Subcutaneous adipose tissue (tissue), 4 donors: Measurements from ENCODE around the gene ZNF630. TPM values are rescaled to one million over a fixed set of nuclear protein-coding genes. Genes with fewer than 3 reads are reported as not detected.

Source experiments
- CTCF ChIP-seq: fragments of 450-650 bp; IDR thresholded peaks from one replicate; pipeline ENCODE4 v1.5.1; 2016; ENCODE audit warnings: low read depth, mild to moderate bottlenecking, control low read depth, antibody characterized with exemption, moderate library complexity
- total RNA-seq, 4 donors: library from RNA; depleted of rRNA; stranded (reverse); fragments of >200 nt; gene quantifications; one replicate each; pipeline ENCODE4 v1.1.0, GENCODE V29; 2016

The ZNF630 gene
- total RNA-seq, 4 donors from 2014 or later: 0.65 to 4.0 (median 2.8) TPM

- no peak for TF ChIP-seq CTCF
Measured at GRCh38 chrX:48083212-48083611, 11.8 kb upstream of the ZNF630 start.

GRCh38 chrX:48076343-48076742 lies 4.9 kb upstream of the ZNF630 start:
- no peak for TF ChIP-seq CTCF

- no peak for TF ChIP-seq CTCF
Measured at GRCh38 chrX:48071986-48072605, 656 bp upstream of the ZNF630 start.

- no peak for TF ChIP-seq CTCF
Measured at GRCh38 chrX:48068096-48068887, 3.1 kb downstream of the ZNF630 start.

- no peak for TF ChIP-seq CTCF
Measured at GRCh38 chrX:48064261-48064660, 7.2 kb downstream of the ZNF630 start.

- TF ChIP-seq CTCF: no peak
Measured at GRCh38 chrX:48059296-48059639, 12.2 kb downstream of the ZNF630 start.

GRCh38 chrX:48058621-48059295 lies 12.7 kb downstream of the ZNF630 start:
- TF ChIP-seq CTCF: no peak
